Measurements from ENCODE around the gene WAPL.

- TF ChIP-seq POLR2AphosphoS5 (IDR thresholded peaks at IDR 0.05; ENCODE audit: low read depth, low read length): no peak
- TF ChIP-seq HNRNPK (IDR thresholded peaks at IDR 0.05; ENCODE audit: low read depth, low read length, poor library complexity, severe bottlenecking): no peak
- no peak for TF ChIP-seq CTCF (CRISPR knock-in tag; IDR thresholded peaks at IDR 0.05)
- TF ChIP-seq, protein P1, sequence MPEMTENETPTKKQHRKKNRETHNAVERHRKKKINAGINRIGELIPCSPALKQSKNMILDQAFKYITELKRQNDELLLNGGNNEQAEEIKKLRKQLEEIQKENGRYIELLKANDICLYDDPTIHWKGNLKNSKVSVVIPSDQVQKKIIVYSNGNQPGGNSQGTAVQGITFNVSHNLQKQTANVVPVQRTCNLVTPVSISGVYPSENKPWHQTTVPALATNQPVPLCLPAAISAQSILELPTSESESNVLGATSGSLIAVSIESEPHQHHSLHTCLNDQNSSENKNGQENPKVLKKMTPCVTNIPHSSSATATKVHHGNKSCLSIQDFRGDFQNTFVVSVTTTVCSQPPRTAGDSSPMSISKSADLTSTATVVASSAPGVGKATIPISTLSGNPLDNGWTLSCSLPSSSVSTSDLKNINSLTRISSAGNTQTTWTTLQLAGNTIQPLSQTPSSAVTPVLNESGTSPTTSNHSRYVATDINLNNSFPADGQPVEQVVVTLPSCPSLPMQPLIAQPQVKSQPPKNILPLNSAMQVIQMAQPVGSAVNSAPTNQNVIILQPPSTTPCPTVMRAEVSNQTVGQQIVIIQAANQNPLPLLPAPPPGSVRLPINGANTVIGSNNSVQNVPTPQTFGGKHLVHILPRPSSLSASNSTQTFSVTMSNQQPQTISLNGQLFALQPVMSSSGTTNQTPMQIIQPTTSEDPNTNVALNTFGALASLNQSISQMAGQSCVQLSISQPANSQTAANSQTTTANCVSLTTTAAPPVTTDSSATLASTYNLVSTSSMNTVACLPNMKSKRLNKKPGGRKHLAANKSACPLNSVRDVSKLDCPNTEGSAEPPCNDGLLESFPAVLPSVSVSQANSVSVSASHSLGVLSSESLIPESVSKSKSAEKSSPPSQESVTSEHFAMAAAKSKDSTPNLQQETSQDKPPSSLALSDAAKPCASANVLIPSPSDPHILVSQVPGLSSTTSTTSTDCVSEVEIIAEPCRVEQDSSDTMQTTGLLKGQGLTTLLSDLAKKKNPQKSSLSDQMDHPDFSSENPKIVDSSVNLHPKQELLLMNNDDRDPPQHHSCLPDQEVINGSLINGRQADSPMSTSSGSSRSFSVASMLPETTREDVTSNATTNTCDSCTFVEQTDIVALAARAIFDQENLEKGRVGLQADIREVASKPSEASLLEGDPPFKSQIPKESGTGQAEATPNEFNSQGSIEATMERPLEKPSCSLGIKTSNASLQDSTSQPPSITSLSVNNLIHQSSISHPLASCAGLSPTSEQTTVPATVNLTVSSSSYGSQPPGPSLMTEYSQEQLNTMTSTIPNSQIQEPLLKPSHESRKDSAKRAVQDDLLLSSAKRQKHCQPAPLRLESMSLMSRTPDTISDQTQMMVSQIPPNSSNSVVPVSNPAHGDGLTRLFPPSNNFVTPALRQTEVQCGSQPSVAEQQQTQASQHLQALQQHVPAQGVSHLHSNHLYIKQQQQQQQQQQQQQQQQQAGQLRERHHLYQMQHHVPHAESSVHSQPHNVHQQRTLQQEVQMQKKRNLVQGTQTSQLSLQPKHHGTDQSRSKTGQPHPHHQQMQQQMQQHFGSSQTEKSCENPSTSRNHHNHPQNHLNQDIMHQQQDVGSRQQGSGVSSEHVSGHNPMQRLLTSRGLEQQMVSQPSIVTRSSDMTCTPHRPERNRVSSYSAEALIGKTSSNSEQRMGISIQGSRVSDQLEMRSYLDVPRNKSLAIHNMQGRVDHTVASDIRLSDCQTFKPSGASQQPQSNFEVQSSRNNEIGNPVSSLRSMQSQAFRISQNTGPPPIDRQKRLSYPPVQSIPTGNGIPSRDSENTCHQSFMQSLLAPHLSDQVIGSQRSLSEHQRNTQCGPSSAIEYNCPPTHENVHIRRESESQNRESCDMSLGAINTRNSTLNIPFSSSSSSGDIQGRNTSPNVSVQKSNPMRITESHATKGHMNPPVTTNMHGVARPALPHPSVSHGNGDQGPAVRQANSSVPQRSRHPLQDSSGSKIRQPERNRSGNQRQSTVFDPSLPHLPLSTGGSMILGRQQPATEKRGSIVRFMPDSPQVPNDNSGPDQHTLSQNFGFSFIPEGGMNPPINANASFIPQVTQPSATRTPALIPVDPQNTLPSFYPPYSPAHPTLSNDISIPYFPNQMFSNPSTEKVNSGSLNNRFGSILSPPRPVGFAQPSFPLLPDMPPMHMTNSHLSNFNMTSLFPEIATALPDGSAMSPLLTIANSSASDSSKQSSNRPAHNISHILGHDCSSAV (CRISPR knock-in tag; IDR thresholded peaks at IDR 0.05; ENCODE audit: borderline replicate concordance): no peak
- no peak for TF ChIP-seq ZNF780A (CRISPR knock-in tag; IDR thresholded peaks at IDR 0.05)
- TF ChIP-seq BRCA1 (CRISPR knock-in tag; IDR thresholded peaks at IDR 0.05): no peak
- TF ChIP-seq, protein P2, sequence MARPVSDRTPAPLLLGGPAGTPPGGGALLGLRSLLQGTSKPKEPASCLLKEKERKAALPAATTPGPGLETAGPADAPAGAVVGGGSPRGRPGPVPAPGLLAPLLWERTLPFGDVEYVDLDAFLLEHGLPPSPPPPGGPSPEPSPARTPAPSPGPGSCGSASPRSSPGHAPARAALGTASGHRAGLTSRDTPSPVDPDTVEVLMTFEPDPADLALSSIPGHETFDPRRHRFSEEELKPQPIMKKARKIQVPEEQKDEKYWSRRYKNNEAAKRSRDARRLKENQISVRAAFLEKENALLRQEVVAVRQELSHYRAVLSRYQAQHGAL (CRISPR knock-in tag; IDR thresholded peaks at IDR 0.05; ENCODE audit: not compliant biosample characterization): no peak
- no peak for TF ChIP-seq PCBP1 (IDR thresholded peaks at IDR 0.05; ENCODE audit: borderline replicate concordance, low read depth, low read length)
- no peak for TF ChIP-seq ZNF256 (CRISPR knock-in tag; conservative IDR thresholded peaks at IDR 0.05)
- no peak for TF ChIP-seq EP300 (IDR thresholded peaks at IDR 0.05; ENCODE audit: low read depth in 2 of 2, low read length in 2 of 2)
- TF ChIP-seq EP300 (CRISPR knock-in tag; IDR thresholded peaks at IDR 0.05; ENCODE audit: borderline replicate concordance): no peak
- no peak for TF ChIP-seq RBFOX2 (IDR thresholded peaks at IDR 0.05; ENCODE audit: low read depth, low read length)
- TF ChIP-seq USF2 (IDR thresholded peaks at IDR 0.05; ENCODE audit: low read depth, low read length): no peak
- TF ChIP-seq USF2 (CRISPR knock-in tag; IDR thresholded peaks at IDR 0.05; ENCODE audit: borderline replicate concordance): no peak
- no peak for TF ChIP-seq TAF1 (CRISPR knock-in tag; IDR thresholded peaks at IDR 0.05)
Measured at GRCh38 chr10:86390337-86391120, 131.1 kb downstream of the WAPL start.
